WERI-Rb-1 (cell line): Measurements from ENCODE around the gene ZNF69.
"Not testable (repeated sequence)": the region's sequence is repeated elsewhere in the genome, so short reads cannot be mapped to it uniquely, and the experiment has no call there.

ENCODE experiments used
- DNase-seq: peaks from one replicate; pipeline ENCODE4 v3.0.0-alpha.2; 2020
- H3K27ac ChIP-seq: fragments of 250-450 bp; sonication (Bioruptor Pico); 2 replicates; pipeline ENCODE4 v1.5.1; 2020; ENCODE audit warnings: mild to moderate bottlenecking, moderate library complexity
- H3K27me3 ChIP-seq: fragments of 250-450 bp; sonication (Bioruptor Pico); 2 replicates; pipeline ENCODE4 v1.5.1; 2021; ENCODE audit warnings: mild to moderate bottlenecking, low read depth, moderate library complexity; ENCODE audit not compliant: insufficient read depth, severe bottlenecking
- H3K36me3 ChIP-seq: fragments of 250-450 bp; sonication (Bioruptor Pico); 2 replicates; pipeline ENCODE4 v1.5.1; 2020; ENCODE audit warnings: mild to moderate bottlenecking, moderate library complexity
- H3K4me3 ChIP-seq: 2 replicates; pipeline ENCODE4 v1.5.1; 2011; ENCODE audit warnings: low read depth, mild to moderate bottlenecking, control low read depth, low read length
- H3K9me3 ChIP-seq: fragments of 250-450 bp; sonication (Bioruptor Pico); 2 replicates; pipeline ENCODE4 v1.5.1; 2021; ENCODE audit warnings: mild to moderate bottlenecking, moderate library complexity; ENCODE audit not compliant: severe bottlenecking
- CTCF ChIP-seq: IDR thresholded peaks from 2 replicates; pipeline ENCODE4 v1.5.1; 2011; ENCODE audit warnings: low read depth, mild to moderate bottlenecking, control low read depth, inconsistent platforms, low read length

The ZNF69 gene

GRCh38 chr19:11905928-11906327 is 18.3 kb downstream of the ZNF69 start:
- TF ChIP-seq CTCF = no peak
- no peak for DNase-seq
- no peak overlapping the region for H3K27ac ChIP-seq
- no peak overlapping the region for H3K4me3 ChIP-seq
- peaks cover 72% of the 10 kb centered on the region for H3K9me3 ChIP-seq
- no peaks in the 10 kb centered on the region for H3K27me3 ChIP-seq
- peaks cover 34% of the 10 kb centered on the region for H3K36me3 ChIP-seq

GRCh38 chr19:11911937-11912336 is 24.4 kb downstream of the ZNF69 start:
- not testable (repeated sequence) for H3K27ac ChIP-seq, H3K36me3 ChIP-seq, H3K4me3 ChIP-seq, DNase-seq, H3K27me3 ChIP-seq
- H3K9me3 ChIP-seq = peaks cover 61% of the 10 kb centered on the region

GRCh38 chr19:11914417-11915051 is 27.0 kb downstream of the ZNF69 start:
- peaks cover 36% of the 10 kb centered on the region for H3K9me3 ChIP-seq

GRCh38 chr19:11921852-11922495 is 34.4 kb downstream of the ZNF69 start:
- no peak for DNase-seq
- H3K27me3 ChIP-seq = no peaks in the 10 kb centered on the region
- TF ChIP-seq CTCF = no peak
- H3K36me3 ChIP-seq = peaks cover 3% of the 10 kb centered on the region; the same call in 1 of the 2 replicates
- H3K9me3 ChIP-seq = no peaks in the 10 kb centered on the region
- H3K27ac ChIP-seq = no peak overlapping the region
- no peak overlapping the region for H3K4me3 ChIP-seq

More at GRCh38 chr19:11914417-11915051, 27.0 kb downstream of the ZNF69 start:
- H3K27ac ChIP-seq, DNase-seq, H3K36me3 ChIP-seq, H3K4me3 ChIP-seq, H3K27me3 ChIP-seq: not testable (repeated sequence)

- Histone ChIP-seq H3K9me3 (no peaks in the 10 kb centered on the region), H3K4me3 (peak within 1 kb of the TSS; percentile 65), H3K36me3 (peaks cover 20% of the 10 kb centered on the region), H3K27ac (peak within 1 kb of the TSS; percentile 95), H3K27me3 (no peaks in the 10 kb centered on the region)
- no peak for TF ChIP-seq CTCF
- DNase-seq = peak; percentile 97
Observed at GRCh38 chr19:11924886-11925650, 37.5 kb downstream of the ZNF69 start, which contains the start of gene ZNF700. Gene ZNF700 (plus strand): TSS chr19:11925107. CDS start chr19:11925211, 104 bp downstream.

- peaks cover 20% of the 10 kb centered on the region for H3K36me3 ChIP-seq
- not testable (repeated sequence) for H3K27me3 ChIP-seq, DNase-seq, H3K9me3 ChIP-seq
- peak overlapping the region; percentile 95 for H3K27ac ChIP-seq
- peak overlapping the region; percentile 65 for H3K4me3 ChIP-seq
Observed at GRCh38 chr19:11925651-11926187, 38.1 kb downstream of the ZNF69 start.

- no peak for DNase-seq
- no peak overlapping the region for H3K4me3 ChIP-seq
- H3K27me3 ChIP-seq = no peaks in the 10 kb centered on the region
- no peaks in the 10 kb centered on the region for H3K9me3 ChIP-seq
- peaks cover 22% of the 10 kb centered on the region for H3K36me3 ChIP-seq
- TF ChIP-seq CTCF = no peak
- H3K27ac ChIP-seq = no peak overlapping the region
Observed at GRCh38 chr19:11927227-11927626, 39.6 kb downstream of the ZNF69 start.
